ENCODE measurements around the gene GPR158.

Gene GPR158

DNA sequence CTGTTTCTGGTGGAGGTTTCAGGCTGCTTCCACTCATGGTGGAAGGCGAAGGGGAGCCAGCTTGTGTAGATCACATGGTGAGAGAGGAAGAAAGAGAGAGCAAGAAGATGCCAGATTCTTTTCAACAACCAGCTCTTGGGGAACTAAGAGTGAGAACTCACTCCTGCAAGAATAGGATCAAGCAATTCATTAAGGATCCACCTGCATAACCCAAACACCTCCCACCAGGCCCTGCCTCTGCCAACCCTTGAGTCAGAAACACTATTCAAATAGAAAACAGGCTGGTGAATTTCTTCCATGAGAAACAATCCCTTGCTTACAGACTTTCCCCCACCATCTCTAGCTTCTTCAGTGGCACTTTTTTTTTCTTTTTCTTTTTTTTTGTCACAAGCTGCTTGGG lies 317.2 kb downstream of the GPR158 start:
- Histone ChIP-seq H3K4me1 (ENCODE audit: control insufficient read depth in 1 of 2, insufficient read depth in 2 of 2, low read length in 2 of 2) (no peaks in the 10 kb centered on the region), H3K27me3 (ENCODE audit: control insufficient read depth in 1 of 2, insufficient read depth in 2 of 2, low read length in 2 of 2) (no peaks in the 10 kb centered on the region), H3K9ac (ENCODE audit: low read depth in 1 of 2, low read length in 2 of 2) (no peak overlapping the region), H3K4me3 (ENCODE audit: low read depth in 1 of 2, low read length in 2 of 2) (no peak overlapping the region), H3K9me3 (ENCODE audit: control insufficient read depth in 1 of 2, low read length in 2 of 2) (no peaks in the 10 kb centered on the region), H3K36me3 (ENCODE audit: control insufficient read depth in 1 of 2, insufficient read depth in 2 of 2, low read length in 2 of 2) (no peaks in the 10 kb centered on the region), H3K27ac (ENCODE audit: low read depth, low read length) (no peak overlapping the region)

GRCh38 chr10:25492680-25493079 lies 317.9 kb downstream of the GPR158 start:
- H3K9me3 ChIP-seq (ENCODE audit: control insufficient read depth in 1 of 2, low read length in 2 of 2), result no peaks in the 10 kb centered on the region
- no peak overlapping the region for H3K9ac ChIP-seq (ENCODE audit: low read depth in 1 of 2, low read length in 2 of 2)
- no peak overlapping the region for H3K4me3 ChIP-seq (ENCODE audit: low read depth in 1 of 2, low read length in 2 of 2)
- H3K36me3 ChIP-seq (ENCODE audit: control insufficient read depth in 1 of 2, insufficient read depth in 2 of 2, low read length in 2 of 2), result no peaks in the 10 kb centered on the region
- H3K4me1 ChIP-seq (ENCODE audit: control insufficient read depth in 1 of 2, insufficient read depth in 2 of 2, low read length in 2 of 2), result no peaks in the 10 kb centered on the region
- H3K27ac ChIP-seq (ENCODE audit: low read depth, low read length), result no peak overlapping the region
- H3K27me3 ChIP-seq (ENCODE audit: control insufficient read depth in 1 of 2, insufficient read depth in 2 of 2, low read length in 2 of 2), result no peaks in the 10 kb centered on the region

DNA sequence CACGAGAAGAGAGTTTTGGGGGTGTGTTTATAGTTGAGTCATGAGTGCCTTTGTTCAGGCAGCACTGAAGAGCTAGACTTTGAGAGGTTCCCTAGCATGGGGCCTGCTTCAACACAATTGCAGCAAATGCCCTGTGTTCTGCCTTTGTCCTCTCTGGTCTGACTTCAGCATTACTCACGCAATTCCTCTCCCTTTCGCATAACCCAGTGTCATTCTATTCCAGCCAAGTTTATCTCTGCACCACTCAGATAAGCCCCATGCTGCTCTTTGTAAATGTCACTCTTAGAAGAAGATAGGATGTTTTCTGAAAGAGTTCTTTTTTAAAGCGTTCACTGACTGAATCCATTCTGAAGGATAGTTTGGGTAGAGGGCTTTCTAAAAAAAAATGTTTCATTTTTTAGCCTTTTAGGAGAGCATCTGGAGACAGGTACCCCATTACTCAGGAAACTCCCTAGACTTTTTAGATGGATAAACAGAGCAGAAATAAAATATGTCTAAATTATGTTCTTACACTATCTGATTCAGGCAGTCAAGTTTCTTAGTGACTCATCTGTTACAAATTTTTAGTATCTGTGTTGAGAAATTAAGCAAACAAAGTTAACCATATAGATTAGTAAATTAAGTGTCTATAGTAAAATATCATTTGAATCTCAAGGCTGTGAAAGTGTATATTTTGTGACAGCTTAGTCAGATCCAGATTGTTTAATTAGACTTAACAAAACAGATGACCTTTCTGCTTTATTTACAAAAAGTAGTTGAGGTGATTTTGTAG lies 318.5 kb downstream of the GPR158 start:
- no peaks in the 10 kb centered on the region for H3K9me3 ChIP-seq (ENCODE audit: control insufficient read depth in 1 of 2, low read length in 2 of 2)
- H3K27me3 ChIP-seq (ENCODE audit: control insufficient read depth in 1 of 2, insufficient read depth in 2 of 2, low read length in 2 of 2), result no peaks in the 10 kb centered on the region
- H3K9ac ChIP-seq (ENCODE audit: low read depth in 1 of 2, low read length in 2 of 2), result no peak overlapping the region

GRCh38 chr10:25497246-25497645 lies 322.4 kb downstream of the GPR158 start:
- no peak overlapping the region for H3K9ac ChIP-seq (ENCODE audit: low read depth in 1 of 2, low read length in 2 of 2)
- no peaks in the 10 kb centered on the region for H3K4me1 ChIP-seq (ENCODE audit: control insufficient read depth in 1 of 2, insufficient read depth in 2 of 2, low read length in 2 of 2)
- H3K27me3 ChIP-seq (ENCODE audit: control insufficient read depth in 1 of 2, insufficient read depth in 2 of 2, low read length in 2 of 2), result no peaks in the 10 kb centered on the region
- H3K9me3 ChIP-seq (ENCODE audit: control insufficient read depth in 1 of 2, low read length in 2 of 2), result no peaks in the 10 kb centered on the region
- no peak overlapping the region for H3K4me3 ChIP-seq (ENCODE audit: low read depth in 1 of 2, low read length in 2 of 2)
- H3K27ac ChIP-seq (ENCODE audit: low read depth, low read length), result no peak overlapping the region
- no peaks in the 10 kb centered on the region for H3K36me3 ChIP-seq (ENCODE audit: control insufficient read depth in 1 of 2, insufficient read depth in 2 of 2, low read length in 2 of 2)

More for the DNA sequence above, 318.5 kb downstream of the GPR158 start:
- Histone ChIP-seq H3K36me3 (ENCODE audit: control insufficient read depth in 1 of 2, insufficient read depth in 2 of 2, low read length in 2 of 2) (no peaks in the 10 kb centered on the region), H3K4me1 (ENCODE audit: control insufficient read depth in 1 of 2, insufficient read depth in 2 of 2, low read length in 2 of 2) (no peaks in the 10 kb centered on the region), H3K27ac (ENCODE audit: low read depth, low read length) (no peak overlapping the region), H3K4me3 (ENCODE audit: low read depth in 1 of 2, low read length in 2 of 2) (no peak overlapping the region)

- Histone ChIP-seq H3K9ac (ENCODE audit: low read depth in 1 of 2, low read length in 2 of 2) (no peak overlapping the region), H3K4me1 (ENCODE audit: control insufficient read depth in 1 of 2, insufficient read depth in 2 of 2, low read length in 2 of 2) (no peaks in the 10 kb centered on the region), H3K27ac (ENCODE audit: low read depth, low read length) (no peak overlapping the region), H3K4me3 (ENCODE audit: low read depth in 1 of 2, low read length in 2 of 2) (no peak overlapping the region), H3K27me3 (ENCODE audit: control insufficient read depth in 1 of 2, insufficient read depth in 2 of 2, low read length in 2 of 2) (no peaks in the 10 kb centered on the region), H3K36me3 (ENCODE audit: control insufficient read depth in 1 of 2, insufficient read depth in 2 of 2, low read length in 2 of 2) (no peaks in the 10 kb centered on the region), H3K9me3 (ENCODE audit: control insufficient read depth in 1 of 2, low read length in 2 of 2) (no peaks in the 10 kb centered on the region)
These were observed 323.8 kb downstream of the GPR158 start for GRCh38 chr10:25498645-25499044.

DNA sequence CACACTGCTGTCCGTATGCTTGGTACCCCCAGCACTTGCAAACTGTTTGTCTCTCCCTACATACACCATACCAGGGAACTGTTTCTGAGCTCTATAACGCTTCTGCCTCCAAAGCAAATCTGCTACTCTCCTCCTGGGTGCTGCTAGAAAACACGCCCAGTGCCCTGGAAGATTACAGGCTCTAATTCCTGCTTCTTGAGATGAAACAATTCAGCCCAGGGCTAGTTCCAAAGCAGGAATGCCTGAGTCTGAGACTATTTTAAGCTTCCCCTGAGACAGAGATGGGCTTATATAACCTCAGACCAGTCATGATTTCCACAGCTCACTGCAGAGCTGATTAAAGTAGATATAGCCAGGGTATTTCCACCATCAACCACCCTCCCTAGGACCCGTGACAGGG lies 327.1 kb downstream of the GPR158 start:
- Histone ChIP-seq H3K9me3 (ENCODE audit: control insufficient read depth in 1 of 2, low read length in 2 of 2) (no peaks in the 10 kb centered on the region), H3K27ac (ENCODE audit: low read depth, low read length) (no peak overlapping the region), H3K4me1 (ENCODE audit: control insufficient read depth in 1 of 2, insufficient read depth in 2 of 2, low read length in 2 of 2) (no peaks in the 10 kb centered on the region), H3K36me3 (ENCODE audit: control insufficient read depth in 1 of 2, insufficient read depth in 2 of 2, low read length in 2 of 2) (no peaks in the 10 kb centered on the region), H3K9ac (ENCODE audit: low read depth in 1 of 2, low read length in 2 of 2) (no peak overlapping the region), H3K27me3 (ENCODE audit: control insufficient read depth in 1 of 2, insufficient read depth in 2 of 2, low read length in 2 of 2) (no peaks in the 10 kb centered on the region), H3K4me3 (ENCODE audit: low read depth in 1 of 2, low read length in 2 of 2) (no peak overlapping the region)

DNA sequence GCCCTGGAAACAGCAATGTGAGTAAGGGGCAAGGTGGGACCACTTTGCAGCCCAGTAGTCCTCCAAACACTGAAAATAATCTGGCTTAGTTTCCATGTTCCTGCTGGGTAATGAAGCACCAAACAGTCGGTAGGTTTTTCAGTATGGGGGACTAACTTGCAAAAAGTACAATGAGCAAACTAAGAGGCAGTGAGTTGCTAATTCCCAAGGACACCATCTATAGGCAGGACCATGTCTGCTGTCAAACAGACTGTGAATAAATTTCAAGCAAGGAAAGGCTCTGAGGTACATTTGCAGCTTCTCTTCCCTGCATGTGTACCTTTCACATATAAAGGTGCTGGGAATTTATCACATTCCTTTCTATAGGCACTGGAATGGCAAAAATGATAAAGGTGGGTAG lies 327.7 kb downstream of the GPR158 start:
- H3K9me3 ChIP-seq (ENCODE audit: control insufficient read depth in 1 of 2, low read length in 2 of 2), result no peaks in the 10 kb centered on the region
- H3K27me3 ChIP-seq (ENCODE audit: control insufficient read depth in 1 of 2, insufficient read depth in 2 of 2, low read length in 2 of 2), result no peaks in the 10 kb centered on the region
- H3K36me3 ChIP-seq (ENCODE audit: control insufficient read depth in 1 of 2, insufficient read depth in 2 of 2, low read length in 2 of 2), result no peaks in the 10 kb centered on the region
- no peaks in the 10 kb centered on the region for H3K4me1 ChIP-seq (ENCODE audit: control insufficient read depth in 1 of 2, insufficient read depth in 2 of 2, low read length in 2 of 2)
- no peak overlapping the region for H3K9ac ChIP-seq (ENCODE audit: low read depth in 1 of 2, low read length in 2 of 2)
- no peak overlapping the region for H3K27ac ChIP-seq (ENCODE audit: low read depth, low read length)
- no peak overlapping the region for H3K4me3 ChIP-seq (ENCODE audit: low read depth in 1 of 2, low read length in 2 of 2)

GRCh38 chr10:25504306-25504705 lies 329.5 kb downstream of the GPR158 start:
- no peak overlapping the region for H3K9ac ChIP-seq (ENCODE audit: low read depth in 1 of 2, low read length in 2 of 2)
- no peaks in the 10 kb centered on the region for H3K4me1 ChIP-seq (ENCODE audit: control insufficient read depth in 1 of 2, insufficient read depth in 2 of 2, low read length in 2 of 2)
- no peaks in the 10 kb centered on the region for H3K27me3 ChIP-seq (ENCODE audit: control insufficient read depth in 1 of 2, insufficient read depth in 2 of 2, low read length in 2 of 2)
- H3K27ac ChIP-seq (ENCODE audit: low read depth, low read length), result no peak overlapping the region
- H3K9me3 ChIP-seq (ENCODE audit: control insufficient read depth in 1 of 2, low read length in 2 of 2), result no peaks in the 10 kb centered on the region
- H3K36me3 ChIP-seq (ENCODE audit: control insufficient read depth in 1 of 2, insufficient read depth in 2 of 2, low read length in 2 of 2), result no peaks in the 10 kb centered on the region
- no peak overlapping the region for H3K4me3 ChIP-seq (ENCODE audit: low read depth in 1 of 2, low read length in 2 of 2)

DNA sequence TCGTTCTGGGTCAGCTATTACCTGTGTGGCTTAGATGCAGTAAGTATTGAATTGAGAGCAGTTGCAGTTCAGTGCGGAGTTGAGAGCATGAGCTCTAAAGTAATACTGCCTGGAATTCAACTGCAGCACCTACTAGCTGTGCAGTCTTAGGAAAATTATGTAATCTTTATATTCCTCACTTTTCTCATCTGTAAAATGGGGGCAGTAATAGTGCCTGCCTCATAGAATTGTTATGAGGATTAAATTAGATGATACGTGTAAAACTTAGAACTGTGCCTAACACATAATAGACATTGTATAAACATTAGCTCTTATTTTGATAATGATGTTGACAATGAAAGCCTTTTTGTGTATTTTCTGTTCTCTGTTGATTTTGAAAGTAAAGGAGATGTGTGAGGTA lies 330.0 kb downstream of the GPR158 start:
- H3K9ac ChIP-seq (ENCODE audit: low read depth in 1 of 2, low read length in 2 of 2), result no peak overlapping the region
- no peaks in the 10 kb centered on the region for H3K36me3 ChIP-seq (ENCODE audit: control insufficient read depth in 1 of 2, insufficient read depth in 2 of 2, low read length in 2 of 2)
- no peaks in the 10 kb centered on the region for H3K9me3 ChIP-seq (ENCODE audit: control insufficient read depth in 1 of 2, low read length in 2 of 2)
- no peak overlapping the region for H3K27ac ChIP-seq (ENCODE audit: low read depth, low read length)
- no peak overlapping the region for H3K4me3 ChIP-seq (ENCODE audit: low read depth in 1 of 2, low read length in 2 of 2)
- no peaks in the 10 kb centered on the region for H3K27me3 ChIP-seq (ENCODE audit: control insufficient read depth in 1 of 2, insufficient read depth in 2 of 2, low read length in 2 of 2)
- no peaks in the 10 kb centered on the region for H3K4me1 ChIP-seq (ENCODE audit: control insufficient read depth in 1 of 2, insufficient read depth in 2 of 2, low read length in 2 of 2)

GRCh38 chr10:25505466-25505865 lies 330.7 kb downstream of the GPR158 start:
- H3K36me3 ChIP-seq (ENCODE audit: control insufficient read depth in 1 of 2, insufficient read depth in 2 of 2, low read length in 2 of 2), result no peaks in the 10 kb centered on the region
- no peak overlapping the region for H3K4me3 ChIP-seq (ENCODE audit: low read depth in 1 of 2, low read length in 2 of 2)
- H3K27me3 ChIP-seq (ENCODE audit: control insufficient read depth in 1 of 2, insufficient read depth in 2 of 2, low read length in 2 of 2), result no peaks in the 10 kb centered on the region
- H3K4me1 ChIP-seq (ENCODE audit: control insufficient read depth in 1 of 2, insufficient read depth in 2 of 2, low read length in 2 of 2), result no peaks in the 10 kb centered on the region
- H3K9ac ChIP-seq (ENCODE audit: low read depth in 1 of 2, low read length in 2 of 2), result no peak overlapping the region
- no peak overlapping the region for H3K27ac ChIP-seq (ENCODE audit: low read depth, low read length)
- no peaks in the 10 kb centered on the region for H3K9me3 ChIP-seq (ENCODE audit: control insufficient read depth in 1 of 2, low read length in 2 of 2)
